Activated gamma-delta T cell (primary cell): ENCODE measurements around the gene ATP9B.

Source experiments
- DNase-seq: peaks from one replicate; lab custom pipeline; 2025; lab: John Stamatoyannopoulos, UW

Gene ATP9B

GRCh38 chr18:79427368-79428225 is 358.4 kb downstream of the ATP9B start:
- no peak for DNase-seq
